ENCODE data around the gene HOXA11.

HOXA11 gene

GRCh38 chr7:27192546-27193334 is 7.7 kb upstream of the HOXA11 start:
- no peak for DNase-seq (ENCODE audit: low spot score)

- DNase-seq (ENCODE audit: low spot score): no peak
These were observed 7.0 kb upstream of the HOXA11 start for GRCh38 chr7:27191833-27192545.

- DNase-seq (ENCODE audit: low spot score): no peak
These were observed 6.2 kb upstream of the HOXA11 start for GRCh38 chr7:27191161-27191731.

- DNase-seq (ENCODE audit: low spot score): no peak
These were observed 5.1 kb upstream of the HOXA11 start for GRCh38 chr7:27189997-27190748.

GRCh38 chr7:27189295-27189996 is 4.4 kb upstream of the HOXA11 start:
- no peak for DNase-seq (ENCODE audit: low spot score)

GRCh38 chr7:27188386-27189294 is 3.6 kb upstream of the HOXA11 start:
- no peak for DNase-seq (ENCODE audit: low spot score)

- DNase-seq (ENCODE audit: low spot score): no peak
These were observed 2.7 kb upstream of the HOXA11 start for GRCh38 chr7:27187475-27188385.

GRCh38 chr7:27186668-27187474 is 1.8 kb upstream of the HOXA11 start:
- no peak for DNase-seq (ENCODE audit: low spot score)

- DNase-seq (ENCODE audit: low spot score): no peak
These were observed 1.0 kb upstream of the HOXA11 start for GRCh38 chr7:27185854-27186667.

- DNase-seq (ENCODE audit: low spot score): no peak
These were observed 557 bp downstream of the HOXA11 start for GRCh38 chr7:27184337-27185012.

GRCh38 chr7:27183682-27184336 is 1.2 kb downstream of the HOXA11 start:
- DNase-seq (ENCODE audit: low spot score): no peak

GRCh38 chr7:27182861-27183681 is 2.0 kb downstream of the HOXA11 start:
- no peak for DNase-seq (ENCODE audit: low spot score)

- no peak for DNase-seq (ENCODE audit: low spot score)
These were observed 2.7 kb downstream of the HOXA11 start for GRCh38 chr7:27182285-27182841.

GRCh38 chr7:27181795-27182275 is 3.2 kb downstream of the HOXA11 start:
- no peak for DNase-seq (ENCODE audit: low spot score)
